GM23338 (cell line): ENCODE results near the gene GADD45GIP1. TPM values are rescaled to one million over a fixed set of nuclear protein-coding genes. Genes with fewer than 3 reads are reported as not detected.

Experiments
- ATAC-seq: fragments of 200-7000 bp; cut with Tn5 transposase; 3 replicates; pipeline ENCODE4 v1.9.1; 2020
- DNase-seq: peaks from one replicate; pipeline ENCODE4 v3.0.0-alpha.2; 2015; ENCODE audit warnings: low spot score
- H2AFZ ChIP-seq: fragments of 200-600 bp; sonication (generic); 2 replicates; pipeline ENCODE4 v1.8.0; 2016; ENCODE audit warnings: antibody characterized with exemption, mild to moderate bottlenecking, moderate library complexity
- H3F3A ChIP-seq: fragments of 200-600 bp; sonication (generic); replicated peaks from 2 replicates; pipeline ENCODE4 v1.8.0; 2017; ENCODE audit warnings: antibody characterized with exemption, mixed run types, low read depth
- H3K27ac ChIP-seq: fragments of 200-600 bp; sonication (generic); 2 replicates; pipeline ENCODE4 v1.6.1; 2016; ENCODE audit warnings: low read depth
- H3K27me3 ChIP-seq: fragments of 200-600 bp; sonication (generic); 2 replicates; pipeline ENCODE4 v1.8.0; 2016; ENCODE audit warnings: mild to moderate bottlenecking, mixed run types, moderate library complexity; ENCODE audit not compliant: insufficient read depth
- H3K36me3 ChIP-seq: fragments of 200-600 bp; sonication (generic); 2 replicates; pipeline ENCODE4 v1.8.0; 2016; ENCODE audit warnings: mild to moderate bottlenecking; ENCODE audit not compliant: insufficient read depth
- H3K4me1 ChIP-seq: fragments of 200-600 bp; sonication (generic); 2 replicates; pipeline ENCODE4 v1.8.0; 2016; ENCODE audit warnings: mild to moderate bottlenecking, moderate library complexity; ENCODE audit not compliant: insufficient read depth
- H3K4me2 ChIP-seq: fragments of 200-600 bp; sonication (generic); 2 replicates; pipeline ENCODE4 v1.7.1; 2017; ENCODE audit warnings: mixed run types
- H3K4me3 ChIP-seq: fragments of 200-600 bp; sonication (generic); 2 replicates; pipeline ENCODE4 v1.6.1; 2016; ENCODE audit warnings: mixed run types
- H3K79me2 ChIP-seq: fragments of 200-600 bp; sonication (generic); replicated peaks from 2 replicates; pipeline ENCODE4 v1.8.0; 2017; ENCODE audit warnings: mild to moderate bottlenecking; ENCODE audit not compliant: insufficient read depth
- H3K9me2 ChIP-seq: fragments of 200-600 bp; sonication (generic); 2 replicates; pipeline ENCODE4 v1.8.0; 2017; ENCODE audit not compliant: insufficient read depth
- H4K20me1 ChIP-seq: fragments of 200-600 bp; sonication (generic); replicated peaks from 2 replicates; pipeline ENCODE4 v1.8.0; 2017; ENCODE audit warnings: mild to moderate bottlenecking; ENCODE audit not compliant: insufficient read depth
- H3K27ac Mint-ChIP-seq: 2 replicates; pipeline ENCODE4 v1.8.0; 2020; ENCODE audit warnings: inconsistent platforms, mild to moderate bottlenecking, moderate library complexity, mixed read lengths
- H3K27me3 Mint-ChIP-seq: 3 replicates; pipeline ENCODE4 v1.8.0; 2022; ENCODE audit warnings: low read depth, mild to moderate bottlenecking, moderate library complexity, mixed read lengths, inconsistent platforms; ENCODE audit not compliant: insufficient read depth, poor library complexity
- H3K36me3 Mint-ChIP-seq: 3 replicates; pipeline ENCODE4 v1.8.0; 2021; ENCODE audit warnings: low read depth, mild to moderate bottlenecking, inconsistent platforms, moderate library complexity, mixed read lengths
- H3K4me1 Mint-ChIP-seq: 3 replicates; pipeline ENCODE4 v1.8.0; 2020; ENCODE audit warnings: mild to moderate bottlenecking, inconsistent platforms, mixed read lengths
- H3K4me3 Mint-ChIP-seq: 3 replicates; pipeline ENCODE4 v1.8.0; 2021; ENCODE audit warnings: moderate library complexity, mild to moderate bottlenecking, inconsistent platforms, mixed read lengths
- H3K9me3 Mint-ChIP-seq: 3 replicates; pipeline ENCODE4 v1.8.0; 2020; ENCODE audit warnings: moderate library complexity, mild to moderate bottlenecking, inconsistent platforms, mixed read lengths
- CREB1 ChIP-seq: fragments of 250-450 bp; sonication (Bioruptor Pico); IDR thresholded peaks from 2 replicates; pipeline ENCODE4 v1.5.0; 2020; ENCODE audit warnings: low read depth, mild to moderate bottlenecking, moderate library complexity
- EZH2phosphoT487 ChIP-seq: fragments of 200-600 bp; sonication (generic); IDR thresholded peaks from one replicate; pipeline ENCODE4 v1.8.1; 2018; ENCODE audit warnings: antibody characterized with exemption; ENCODE audit not compliant: unreplicated experiment
- NANOG ChIP-seq: IDR thresholded peaks from 2 replicates; pipeline ENCODE4 v1.6.1; 2016; ENCODE audit warnings: antibody characterized with exemption, borderline replicate concordance
- POLR2AphosphoS5 ChIP-seq: IDR thresholded peaks from 2 replicates; pipeline ENCODE4 v1.6.1; 2016; ENCODE audit warnings: antibody characterized with exemption, low read depth
- STAT1 ChIP-seq: IDR thresholded peaks from one replicate; pipeline ENCODE4 v1.6.1; 2016; ENCODE audit warnings: antibody characterized with exemption; ENCODE audit not compliant: unreplicated experiment
- ZNF462 ChIP-seq: fragments of 250-450 bp; sonication (Bioruptor Pico); IDR thresholded peaks from 2 replicates; pipeline ENCODE4 v1.5.0; 2020; ENCODE audit warnings: mild to moderate bottlenecking, moderate library complexity
- polyA plus RNA-seq: library from polyadenylated mRNA; unstranded; fragments of >200 nt; fragmentation: Nextera tagmentation; extraction: Ambion mirVana; gene quantifications from 2 replicates; pipeline ENCODE4 v1.2.1, GENCODE V29; 2016
- total RNA-seq: library from RNA; depleted of rRNA; stranded (reverse); fragments of >200 nt; shearing (Covaris generic); gene quantifications from 2 replicates; pipeline ENCODE4 v1.2.3, GENCODE V29; 2014
- TF ChIP-seq, protein P1 (sequence below), 2 experiments: fragments of 200-600 bp in 1 of 2; sonication (generic) in 1 of 2; conservative IDR thresholded peaks; 2 replicates each; pipeline versions ENCODE4 v1.5.1 to v1.6.1; 2016 to 2017; ENCODE audit warnings: antibody characterized with exemption in 2 of 2, low read depth in 2 of 2, mild to moderate bottlenecking in 2 of 2, moderate library complexity in 1 of 2

GADD45GIP1 gene
- total and polyA plus RNA-seq, 2 experiments from 2014 or later, result 63.9 to 255 TPM

GRCh38 chr19:13001502-13002165, 44.6 kb upstream of the GADD45GIP1 start (continued):
- no peak for TF ChIP-seq CREB1
- TF ChIP-seq EZH2phosphoT487, result no peak

- H3K27me3 Mint-ChIP-seq, result peaks cover 74% of the 10 kb centered on the region
- no peaks in the 10 kb centered on the region; the same call in 1 of the 2 replicates for H4K20me1 ChIP-seq
- H3F3A ChIP-seq, result peaks cover 4% of the 10 kb centered on the region; the same call in 1 of the 2 replicates
- H3K9me2 ChIP-seq, result no peaks in the 10 kb centered on the region
- DNase-seq (no peak), ATAC-seq (no peak)
- no peaks in the 10 kb centered on the region; the same call in 2 of the 3 replicates for H3K36me3 Mint-ChIP-seq
- H3K79me2 ChIP-seq, result no peaks in the 10 kb centered on the region
- H3K9me3 Mint-ChIP-seq, result no peaks in the 10 kb centered on the region
- H3K4me3 ChIP-seq, result no peak overlapping the region
- no peak overlapping the region for H3K4me3 Mint-ChIP-seq
- H3K27ac ChIP-seq, result no peak overlapping the region
- H3K4me1 Mint-ChIP-seq, result no peaks in the 10 kb centered on the region; the same call in 2 of the 3 replicates
- no peak for TF ChIP-seq STAT1
- TF ChIP-seq ZNF462 (CRISPR knock-in tag), result no peak
- no peak for TF ChIP-seq NANOG
- TF ChIP-seq EZH2phosphoT487, result no peak
- no peak for TF ChIP-seq POLR2AphosphoS5
- TF ChIP-seq, protein P1, sequence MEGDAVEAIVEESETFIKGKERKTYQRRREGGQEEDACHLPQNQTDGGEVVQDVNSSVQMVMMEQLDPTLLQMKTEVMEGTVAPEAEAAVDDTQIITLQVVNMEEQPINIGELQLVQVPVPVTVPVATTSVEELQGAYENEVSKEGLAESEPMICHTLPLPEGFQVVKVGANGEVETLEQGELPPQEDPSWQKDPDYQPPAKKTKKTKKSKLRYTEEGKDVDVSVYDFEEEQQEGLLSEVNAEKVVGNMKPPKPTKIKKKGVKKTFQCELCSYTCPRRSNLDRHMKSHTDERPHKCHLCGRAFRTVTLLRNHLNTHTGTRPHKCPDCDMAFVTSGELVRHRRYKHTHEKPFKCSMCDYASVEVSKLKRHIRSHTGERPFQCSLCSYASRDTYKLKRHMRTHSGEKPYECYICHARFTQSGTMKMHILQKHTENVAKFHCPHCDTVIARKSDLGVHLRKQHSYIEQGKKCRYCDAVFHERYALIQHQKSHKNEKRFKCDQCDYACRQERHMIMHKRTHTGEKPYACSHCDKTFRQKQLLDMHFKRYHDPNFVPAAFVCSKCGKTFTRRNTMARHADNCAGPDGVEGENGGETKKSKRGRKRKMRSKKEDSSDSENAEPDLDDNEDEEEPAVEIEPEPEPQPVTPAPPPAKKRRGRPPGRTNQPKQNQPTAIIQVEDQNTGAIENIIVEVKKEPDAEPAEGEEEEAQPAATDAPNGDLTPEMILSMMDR (conservative IDR thresholded peaks at IDR 0.05; ENCODE audit: low read depth in 2 of 2), result no peak
- TF ChIP-seq CREB1, result no peak
- H3K27me3 ChIP-seq, result peaks cover 86% of the 10 kb centered on the region
- no peaks in the 10 kb centered on the region for H3K4me1 ChIP-seq
- H3K36me3 ChIP-seq, result no peaks in the 10 kb centered on the region
- H3K27ac Mint-ChIP-seq, result no peak overlapping the region
- H2AFZ ChIP-seq, result no peak overlapping the region
- H3K4me2 ChIP-seq, result no peak overlapping the region
Observed at GRCh38 chr19:13001166-13001501, 44.1 kb upstream of the GADD45GIP1 start.
